ENCODE results near the gene PBX1.

The PBX1 gene

DNA sequence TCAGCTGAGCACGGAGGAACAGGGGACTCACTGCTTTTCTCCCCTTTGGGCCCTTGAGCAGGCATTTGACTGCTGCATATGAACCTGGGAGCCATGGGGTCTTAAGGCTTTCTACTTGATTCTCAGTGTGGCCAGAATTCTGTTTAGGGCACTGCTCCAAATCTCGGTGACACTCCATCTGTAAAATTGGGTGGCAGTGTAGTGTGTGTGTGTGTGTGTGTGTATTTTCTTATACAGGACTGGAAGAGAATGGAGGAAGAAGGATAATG lies 162.2 kb downstream of the PBX1 start:
- DNase-seq (ENCODE audit: low read depth) = no peak

DNA sequence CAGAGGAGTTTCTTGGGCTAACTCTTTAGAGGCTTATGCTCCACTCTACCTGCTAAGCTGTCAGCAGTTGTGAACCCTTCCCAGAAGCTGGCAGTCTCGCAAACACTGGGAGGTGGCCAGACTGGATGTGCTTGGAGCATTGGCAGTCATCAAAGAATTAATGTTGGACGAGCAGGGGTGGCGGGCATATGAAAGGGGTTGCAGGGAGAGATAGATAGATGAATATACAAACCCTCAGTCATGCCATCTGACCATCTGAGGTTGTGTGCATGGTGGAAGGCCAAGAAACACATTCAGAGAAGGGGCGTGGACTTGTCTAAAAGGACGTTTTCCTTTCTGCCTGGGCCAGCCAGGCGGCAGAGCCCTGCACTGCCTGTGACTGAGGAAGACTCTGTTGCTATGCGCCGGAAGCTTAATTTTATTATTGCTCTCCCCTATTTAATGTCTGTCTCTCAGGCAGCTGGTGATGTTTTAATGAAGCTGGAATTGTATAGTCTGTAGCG lies 164.4 kb downstream of the PBX1 start:
- no peak for DNase-seq (ENCODE audit: low read depth)

DNA sequence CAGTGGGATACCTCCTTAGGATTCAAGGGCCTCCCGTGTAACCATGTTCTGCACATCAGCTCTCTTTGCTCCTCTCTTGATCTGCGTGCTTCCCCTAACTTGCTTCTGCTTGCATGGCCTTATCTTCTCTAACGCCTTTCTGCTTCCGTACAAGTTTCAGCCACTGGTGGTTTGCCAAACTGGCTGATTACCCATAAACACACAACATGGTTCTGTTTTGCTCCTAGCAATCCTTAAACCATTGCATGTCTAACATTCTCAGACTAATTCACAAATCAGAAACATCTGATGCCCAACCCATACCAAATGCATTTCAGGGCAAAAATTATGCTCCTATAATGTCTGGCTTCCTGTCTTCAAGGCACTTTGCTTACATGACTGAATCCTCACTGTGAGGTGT lies 166.4 kb downstream of the PBX1 start:
- peak; percentile 65 for DNase-seq (ENCODE audit: low read depth)

DNA sequence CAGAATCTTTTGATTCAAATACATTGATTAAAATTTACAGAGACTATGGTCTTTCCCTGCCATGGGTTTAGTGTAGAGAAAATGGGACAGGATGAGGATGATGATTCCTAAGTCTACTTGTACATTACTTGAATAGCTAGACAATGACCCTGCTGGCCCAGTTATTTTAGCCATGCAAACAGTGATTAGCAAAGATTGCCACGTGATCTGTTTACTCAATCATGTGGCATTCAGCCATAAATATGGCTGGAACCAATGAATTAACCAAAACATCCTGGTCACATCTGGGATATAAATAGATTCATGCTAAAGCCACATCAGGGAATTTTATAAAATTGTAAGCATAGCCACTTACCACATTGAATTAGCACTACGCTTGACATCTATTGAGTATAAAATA lies 167.3 kb downstream of the PBX1 start:
- DNase-seq (ENCODE audit: low read depth) = peak; percentile 97

DNA sequence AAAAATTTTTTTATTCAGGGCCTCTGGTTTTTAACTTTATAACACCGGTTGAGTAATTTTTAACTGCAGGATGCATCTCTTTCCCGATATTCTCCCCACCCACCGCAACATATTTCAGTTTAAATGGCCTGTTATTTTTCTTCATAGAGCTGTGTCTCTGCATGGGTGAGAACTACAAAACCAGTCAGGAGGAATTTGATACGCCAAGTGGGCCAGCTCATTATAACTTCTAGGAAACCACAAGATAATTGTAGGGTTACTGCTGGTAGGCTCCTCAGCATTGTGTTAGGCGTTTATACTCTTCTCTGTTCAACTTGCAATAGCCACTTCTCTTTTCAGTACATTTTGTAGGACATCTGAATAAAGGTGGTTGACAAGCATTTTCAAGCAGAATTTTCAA lies 169.7 kb downstream of the PBX1 start:
- peak; percentile 54 for DNase-seq (ENCODE audit: low read depth)

DNA sequence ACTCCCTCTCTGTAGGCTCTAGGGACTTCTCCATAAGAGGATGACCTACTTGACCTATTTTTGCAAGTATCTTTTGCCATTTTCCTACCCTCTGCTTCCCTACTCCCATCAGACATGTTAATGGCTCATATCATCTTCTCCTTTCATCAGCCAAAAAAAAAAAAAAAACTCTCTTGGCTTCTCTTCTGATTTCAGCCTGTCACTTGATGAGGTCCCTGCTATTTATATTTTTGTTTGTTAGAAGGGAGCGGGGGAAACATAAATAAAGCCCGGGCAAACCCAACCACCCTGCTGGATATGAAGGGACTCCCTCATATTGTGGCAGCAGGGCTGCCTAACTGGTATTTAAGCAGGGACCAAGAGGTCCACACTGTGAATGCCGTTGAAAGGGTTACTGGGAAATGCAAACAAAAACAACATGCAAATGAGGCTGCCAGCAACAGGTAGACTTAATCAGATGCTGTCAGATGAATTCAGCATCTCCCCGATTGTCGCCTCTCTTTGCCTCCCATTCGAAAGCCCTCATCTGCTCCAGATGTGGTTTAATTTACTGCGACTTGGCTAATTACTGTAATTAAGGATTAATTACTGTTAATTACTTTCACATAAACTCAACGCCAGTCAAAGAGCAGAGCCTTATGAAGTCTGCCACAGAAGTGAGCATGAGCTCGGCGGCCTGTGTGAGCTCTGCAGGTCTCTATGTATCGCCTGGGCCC lies 172.3 kb downstream of the PBX1 start:
- no peak for DNase-seq (ENCODE audit: low read depth)

DNA sequence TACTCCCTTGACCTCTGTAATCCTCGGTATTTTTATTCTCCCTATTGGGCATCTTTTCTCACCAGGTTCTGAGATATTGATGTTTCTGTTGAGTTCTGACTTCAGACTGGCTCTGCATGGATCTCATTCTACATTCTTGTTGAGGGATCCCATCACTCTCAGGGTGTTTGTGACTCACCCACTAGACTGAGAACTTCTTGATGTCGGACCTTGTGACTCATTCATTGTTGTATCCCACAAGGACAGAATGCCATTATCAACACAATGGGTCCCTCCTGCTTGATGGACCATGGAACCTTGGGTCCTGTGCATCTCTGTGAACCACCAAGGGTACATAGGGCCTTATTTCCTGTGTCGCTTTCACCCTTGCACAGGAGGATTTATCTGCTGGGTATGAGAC lies 174.1 kb downstream of the PBX1 start:
- DNase-seq (ENCODE audit: low read depth) = peak; percentile 91

DNA sequence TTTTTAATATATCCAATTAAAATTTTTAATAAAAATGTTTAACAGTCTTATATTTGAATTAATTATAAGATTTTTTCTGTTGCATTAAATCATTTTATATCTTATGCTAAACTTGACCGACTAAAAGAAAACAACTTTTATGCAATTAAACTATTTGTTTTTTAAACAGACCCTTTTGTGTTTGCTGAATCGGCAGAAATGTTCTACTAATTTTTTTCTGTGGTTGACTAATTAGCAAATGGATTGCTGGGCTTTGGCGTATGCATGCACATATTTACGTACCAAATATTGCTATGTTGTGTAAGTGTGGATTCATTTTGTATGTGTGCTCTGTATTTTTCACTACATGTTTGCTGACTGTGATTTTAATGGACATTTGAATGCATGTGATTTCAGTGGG lies 174.8 kb downstream of the PBX1 start:
- DNase-seq (ENCODE audit: low read depth) = no peak

DNA sequence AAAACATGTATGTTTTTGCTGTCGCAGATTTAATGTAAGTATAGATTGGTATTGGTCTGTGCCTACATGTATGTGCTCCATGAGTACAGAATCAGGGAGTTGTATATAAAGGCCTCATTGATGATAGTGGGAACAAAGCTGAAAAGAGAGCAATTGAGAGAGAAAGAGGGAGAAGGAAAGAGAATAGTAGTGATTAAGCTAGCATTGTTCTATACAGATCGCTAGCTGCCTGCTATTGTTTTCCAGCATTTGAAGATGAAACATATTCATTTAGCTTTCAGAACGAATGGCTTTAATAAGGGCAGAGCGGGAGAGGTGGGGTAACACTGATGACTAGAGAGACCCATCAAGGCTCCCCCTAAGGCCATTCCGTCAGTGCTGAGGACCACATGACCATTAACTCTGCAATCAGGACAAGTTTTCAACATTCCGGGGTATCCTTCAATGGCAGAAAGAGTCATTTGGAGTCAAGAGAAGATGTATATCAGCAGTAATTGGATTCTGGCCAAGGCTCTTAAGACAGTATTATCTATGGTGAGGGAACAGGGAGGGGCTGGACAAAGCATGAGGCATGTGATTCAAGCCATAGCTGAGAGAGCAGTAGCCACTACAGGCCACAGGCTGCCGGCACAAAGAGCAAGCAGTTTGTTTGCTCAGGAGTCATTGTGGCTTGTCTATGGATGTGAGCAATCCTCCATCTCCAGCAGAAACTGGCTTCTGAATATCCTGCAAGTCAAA lies 176.5 kb downstream of the PBX1 start:
- peak; percentile 83 for DNase-seq (ENCODE audit: low read depth)

DNA sequence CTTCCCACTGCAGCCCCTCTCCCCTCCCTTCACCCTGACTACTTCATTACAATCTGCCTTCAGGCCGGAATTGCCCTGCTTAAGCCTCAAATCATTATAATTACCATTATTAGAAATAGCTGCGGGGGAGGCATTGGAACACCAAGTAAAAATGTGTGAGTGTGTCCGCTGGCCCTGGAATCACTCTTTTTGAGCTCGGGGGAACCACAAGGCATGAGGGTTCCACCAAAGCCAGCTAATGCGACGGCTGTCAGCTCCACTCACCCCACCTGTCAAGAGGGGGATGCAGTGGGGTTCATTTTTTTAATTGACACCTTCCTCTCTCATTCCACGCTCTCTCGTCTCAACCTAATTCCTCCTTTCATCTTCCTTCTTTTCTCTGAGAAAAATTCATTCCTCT lies 177.2 kb downstream of the PBX1 start:
- no peak for DNase-seq (ENCODE audit: low read depth)

DNA sequence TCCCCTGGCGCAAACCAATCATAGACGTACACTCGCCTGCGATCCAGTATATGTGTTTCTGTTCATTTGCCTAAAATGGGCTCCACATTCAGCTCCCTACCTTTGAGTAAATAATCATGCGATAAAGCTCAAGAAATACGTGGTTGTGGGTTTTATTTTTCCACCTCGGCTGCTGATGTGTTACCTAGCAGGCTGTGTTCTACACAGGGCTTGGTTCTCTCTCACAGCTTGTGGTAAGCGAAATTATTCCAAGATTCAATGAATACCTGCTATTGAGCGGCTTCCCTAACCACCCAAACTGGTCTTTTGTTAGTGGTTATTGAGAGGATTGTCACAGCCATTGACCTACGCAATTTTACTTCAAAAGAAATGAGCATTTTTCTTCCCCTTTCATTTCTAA lies 180.2 kb downstream of the PBX1 start:
- DNase-seq (ENCODE audit: low read depth) = no peak

DNA sequence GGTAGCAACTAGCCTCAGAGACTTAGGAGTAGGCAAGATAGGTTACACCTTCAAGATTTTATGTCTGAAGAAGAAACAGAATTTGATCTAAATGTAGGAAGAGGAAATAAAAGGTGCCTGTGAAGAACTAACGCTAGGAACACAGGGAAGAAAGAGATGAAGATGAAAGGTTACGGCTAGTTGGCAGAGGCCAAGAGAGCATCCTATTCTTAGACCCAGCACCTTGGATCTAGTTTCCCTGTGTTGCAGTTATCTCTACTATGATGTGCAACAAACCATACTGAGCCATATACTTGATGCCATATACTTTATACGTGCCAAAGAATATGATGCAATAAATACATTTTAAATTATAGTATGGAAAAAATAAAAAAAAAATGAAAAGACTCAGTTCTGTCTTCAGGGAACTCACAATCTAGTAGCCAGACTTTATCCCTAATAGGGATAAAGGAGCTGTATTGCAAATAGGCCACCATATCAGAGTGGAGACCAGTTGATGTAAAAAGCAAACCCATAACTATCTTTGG lies 181.1 kb downstream of the PBX1 start:
- no peak for DNase-seq (ENCODE audit: low read depth)

DNA sequence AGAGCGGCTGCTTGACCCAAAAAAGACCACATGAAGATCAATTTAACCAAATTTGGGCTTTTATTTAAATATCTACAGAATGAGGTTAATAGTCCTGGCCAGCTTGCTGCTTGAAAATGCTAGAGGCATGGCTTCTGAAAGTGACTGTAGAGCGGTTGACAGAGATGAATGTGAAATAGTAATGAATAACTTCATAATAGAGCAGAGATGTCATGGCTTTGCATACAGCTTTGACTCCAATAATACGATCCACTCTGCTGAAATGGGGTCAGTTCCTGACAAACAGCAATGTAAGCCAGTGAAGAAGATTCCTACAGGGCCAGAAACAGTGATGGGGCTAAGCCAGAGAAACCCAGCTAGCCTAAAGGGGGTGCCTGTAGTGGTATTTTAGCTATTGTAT lies 183.8 kb downstream of the PBX1 start:
- DNase-seq (ENCODE audit: low read depth) = no peak

DNA sequence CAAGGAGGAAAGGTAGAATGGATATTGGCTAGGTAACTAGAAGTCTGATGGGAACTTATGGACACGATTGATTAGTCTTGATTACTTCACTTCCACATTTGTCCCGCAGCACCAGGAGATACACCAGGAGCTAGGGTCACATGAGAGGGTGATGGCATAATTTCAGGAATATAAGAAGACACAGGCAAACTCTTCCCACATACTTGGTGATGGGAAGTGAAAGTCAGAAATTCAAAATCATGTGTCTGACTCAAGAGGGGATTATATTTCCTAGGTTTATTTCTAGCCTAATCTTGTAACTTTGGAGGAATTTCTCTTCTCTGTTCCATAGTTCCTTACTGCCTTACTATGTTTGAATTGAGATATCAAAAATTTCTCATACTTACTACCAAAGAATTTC lies 185.0 kb downstream of the PBX1 start:
- DNase-seq (ENCODE audit: low read depth) = no peak

DNA sequence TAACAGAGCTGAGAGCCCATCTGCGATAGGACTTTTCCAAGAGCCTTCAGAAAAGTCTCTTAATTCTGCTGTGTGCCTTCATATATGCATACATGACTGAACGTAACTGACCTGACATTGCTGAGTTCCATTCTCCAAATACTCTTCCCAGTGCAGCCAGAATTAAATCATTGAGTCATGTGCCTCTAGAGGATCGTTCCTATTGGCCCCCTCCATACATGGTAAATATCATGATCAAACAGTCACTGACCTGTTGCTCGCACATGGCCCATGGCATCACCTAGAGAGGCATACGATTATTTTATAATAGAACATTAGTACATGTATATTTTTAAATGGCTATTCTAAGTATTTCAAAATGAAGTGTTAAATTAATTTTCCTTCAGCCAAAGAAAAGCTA lies 186.8 kb downstream of the PBX1 start:
- DNase-seq (ENCODE audit: low read depth) = no peak

DNA sequence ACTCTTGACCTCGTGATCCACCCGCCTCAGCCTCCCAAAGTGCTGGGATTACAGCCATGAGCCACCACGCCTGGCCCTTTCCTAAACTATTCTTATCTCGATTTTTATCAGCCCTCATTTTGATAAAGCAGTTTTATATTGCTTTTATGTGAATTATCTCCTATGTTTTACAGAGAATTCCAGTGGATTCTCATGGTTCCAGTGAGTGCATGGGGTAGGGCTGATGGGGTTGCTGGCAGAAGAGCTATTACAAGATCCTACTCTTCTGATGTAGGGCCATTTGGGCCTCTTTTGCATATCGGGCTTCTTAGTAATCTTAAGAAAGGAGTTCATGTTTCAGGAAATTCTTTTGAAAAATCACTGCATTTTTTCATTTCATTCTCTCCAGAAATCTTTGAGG lies 187.6 kb downstream of the PBX1 start:
- DNase-seq (ENCODE audit: low read depth) = no peak

DNA sequence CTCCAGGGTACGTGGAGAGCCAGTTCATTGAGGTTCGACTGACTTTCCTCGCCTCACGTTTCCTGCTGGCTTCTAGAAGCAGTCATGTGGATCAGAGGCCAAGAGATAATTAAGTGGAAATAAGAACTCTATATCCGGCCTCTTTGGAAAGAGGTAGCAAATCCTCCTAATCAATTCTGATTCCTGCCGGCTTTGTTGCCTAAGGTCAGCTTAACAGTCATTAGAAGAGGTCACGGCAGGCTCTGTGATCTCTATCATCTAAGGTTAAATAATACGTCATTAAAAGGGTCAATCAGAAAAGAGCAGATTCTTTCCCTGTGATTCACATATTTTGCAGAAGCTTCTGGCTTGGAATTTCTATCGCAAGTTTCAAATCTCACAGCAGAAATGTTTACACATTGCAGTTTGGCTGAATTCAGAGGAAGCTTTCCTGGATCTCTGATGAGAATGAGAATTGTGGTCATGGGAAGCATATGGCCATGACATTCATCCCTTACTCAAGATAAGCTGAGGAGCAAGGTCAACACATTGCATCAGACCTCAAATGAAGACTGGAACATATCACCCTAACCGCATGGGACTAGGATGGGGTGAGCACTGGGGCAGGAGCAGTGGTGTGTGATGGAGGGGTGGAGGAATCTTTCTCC lies 189.4 kb downstream of the PBX1 start:
- peak; percentile 99 for DNase-seq (ENCODE audit: low read depth)

DNA sequence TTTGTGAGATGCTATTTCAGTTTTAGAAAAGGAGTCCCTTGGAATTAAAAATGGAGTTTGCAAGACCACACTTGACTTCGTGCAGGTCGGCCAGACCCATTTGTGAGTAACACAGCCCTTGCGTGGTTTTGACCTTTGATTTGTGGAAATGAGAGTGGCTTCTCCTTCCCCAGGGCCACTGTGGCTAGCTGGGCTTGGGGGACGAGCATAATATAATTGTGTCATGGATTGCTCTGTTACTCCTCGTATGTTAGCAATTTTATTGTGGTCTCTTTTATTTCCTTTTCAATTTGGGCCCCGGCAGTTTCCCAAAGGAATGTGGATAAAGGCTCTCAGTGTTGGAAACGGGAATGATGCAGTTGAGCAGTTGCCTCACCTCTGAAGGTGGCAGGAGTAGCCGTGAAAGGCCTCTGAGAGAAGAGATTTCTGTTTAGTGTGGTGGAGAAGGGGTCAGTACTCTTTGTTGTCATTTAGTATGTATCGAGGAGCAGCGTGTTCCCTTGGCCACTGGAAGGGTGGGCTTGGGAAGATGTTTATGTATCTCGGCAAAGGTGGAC lies 194.6 kb downstream of the PBX1 start:
- DNase-seq (ENCODE audit: low read depth) = no peak

DNA sequence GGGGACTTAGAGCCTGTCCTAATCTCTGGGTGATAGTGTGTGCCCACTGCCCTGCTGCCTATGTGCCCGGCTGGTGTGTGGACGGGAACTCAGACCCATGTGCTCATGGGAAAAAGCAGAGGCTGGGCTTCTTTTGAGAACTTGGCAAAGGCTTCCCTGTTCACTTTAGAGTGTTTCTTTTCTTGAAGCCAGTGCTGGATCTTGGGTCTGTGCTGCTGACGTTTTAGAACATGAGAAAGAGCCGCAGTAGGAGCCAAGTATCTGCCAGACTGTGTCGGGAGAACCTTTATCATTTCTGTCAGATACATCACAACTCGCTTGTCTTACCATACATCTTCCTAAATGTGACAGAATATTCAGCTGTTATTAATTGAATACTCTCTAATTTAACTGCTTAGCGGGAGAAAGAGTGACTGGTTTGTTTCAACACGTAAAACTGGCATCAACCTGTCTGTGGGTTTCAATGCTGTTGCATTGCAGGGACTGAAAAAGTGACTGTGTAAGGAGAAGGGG lies 195.2 kb downstream of the PBX1 start:
- DNase-seq (ENCODE audit: low read depth) = no peak

DNA sequence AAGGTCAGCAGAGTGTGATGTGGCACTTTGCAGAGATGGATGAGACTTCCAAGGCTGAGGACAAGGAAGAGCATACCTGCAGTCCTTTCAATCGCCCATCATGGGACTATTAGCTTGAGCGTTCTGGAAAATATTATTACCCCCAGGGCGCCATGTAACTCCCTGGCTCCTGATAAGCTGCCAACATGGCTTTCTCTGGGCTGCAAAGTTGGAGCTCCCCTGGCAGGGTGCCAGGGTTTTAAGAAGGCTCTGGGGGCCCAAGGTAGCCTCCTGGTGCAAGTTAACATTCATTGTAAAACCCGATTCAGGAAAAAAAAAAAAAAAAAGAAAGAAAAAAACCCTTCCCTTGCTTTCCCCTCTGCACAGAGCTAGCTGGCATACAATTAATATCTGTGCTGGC lies 196.7 kb downstream of the PBX1 start:
- DNase-seq (ENCODE audit: low read depth) = no peak

DNA sequence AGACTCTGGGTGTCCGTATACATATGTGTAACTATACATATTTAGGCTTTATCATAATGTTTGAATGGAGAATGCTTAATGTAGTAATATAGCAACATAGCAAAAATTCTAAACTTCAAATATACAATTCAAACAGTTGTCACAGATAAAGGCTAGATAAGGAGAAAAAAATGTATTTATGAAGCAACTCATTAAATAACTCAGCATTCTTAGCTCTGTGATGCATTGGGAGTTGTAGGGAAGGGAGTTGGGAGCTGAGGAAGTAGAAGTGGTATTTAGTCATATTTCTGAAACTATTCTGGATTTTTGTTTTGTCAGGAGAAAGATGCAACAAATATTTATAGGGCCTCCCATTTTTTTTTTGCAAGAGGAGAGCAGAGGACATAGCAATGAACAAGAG lies 197.8 kb downstream of the PBX1 start:
- DNase-seq (ENCODE audit: low read depth) = no peak

DNA sequence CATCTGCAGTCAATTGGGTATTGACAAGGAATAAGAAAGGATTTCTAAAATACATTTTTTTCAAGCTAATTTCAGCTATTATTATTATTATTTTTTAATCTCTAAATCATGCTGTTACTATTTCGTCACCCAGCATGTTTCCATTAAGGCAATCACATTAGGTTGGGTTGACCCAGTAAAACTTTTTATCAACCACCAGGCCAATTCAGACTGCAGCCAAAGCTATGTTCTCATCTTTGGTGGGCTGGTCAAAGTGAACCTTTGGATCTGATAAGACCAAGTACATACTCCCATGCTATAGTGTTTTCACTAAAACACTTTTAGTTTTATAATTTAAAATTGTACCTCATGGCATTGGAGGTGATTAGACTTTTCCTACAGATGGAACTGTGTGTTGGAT lies 198.6 kb downstream of the PBX1 start:
- DNase-seq (ENCODE audit: low read depth) = no peak
